ENCODE results near the gene NCOA5. TPM values are rescaled to one million over a fixed set of nuclear protein-coding genes. Genes with fewer than 3 reads are reported as not detected.

Gene NCOA5
- total RNA-seq, 6 donors from 2014 or later, result 17.1 to 48.2 (median 30.2) TPM

DNA sequence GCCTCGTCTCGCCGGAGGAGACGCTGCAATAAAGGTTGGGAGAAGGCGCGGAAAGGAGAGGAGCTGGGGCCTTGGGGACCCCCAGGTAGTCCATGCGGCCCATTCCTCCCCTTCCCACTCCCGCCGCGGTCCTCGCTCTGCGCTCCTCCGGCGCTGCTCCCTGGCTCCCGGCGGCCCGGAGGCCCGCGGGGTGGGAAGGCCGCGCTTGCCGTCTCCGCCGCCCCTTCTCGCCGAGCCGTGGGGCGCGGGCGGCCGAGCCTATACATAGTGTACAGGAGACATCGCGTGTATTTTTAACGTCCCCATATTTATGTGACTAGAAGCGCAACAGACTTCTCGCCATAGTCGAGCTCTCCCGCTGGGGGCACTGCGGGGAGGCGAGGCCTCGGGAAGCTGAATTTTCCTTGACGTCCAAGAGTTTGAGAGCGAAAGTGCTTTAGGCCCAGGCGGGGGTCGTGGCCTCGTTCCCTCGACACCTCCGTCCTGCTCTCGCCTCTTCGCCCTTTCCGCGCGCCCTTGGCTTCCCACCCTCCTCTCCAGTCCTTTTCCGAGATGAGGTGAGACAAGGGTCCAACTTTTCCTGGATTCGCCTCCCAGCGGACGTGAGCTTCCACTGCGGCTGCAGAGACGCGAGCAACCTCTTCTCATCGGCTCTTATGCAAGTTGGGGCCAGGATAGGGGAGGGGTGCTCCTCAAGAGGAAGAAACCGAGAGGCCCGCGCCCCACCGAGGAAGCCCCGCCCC lies 31.7 kb downstream of the NCOA5 start:
- TF ChIP-seq EP300 (IDR thresholded peaks at IDR 0.05), result no peak
- TF ChIP-seq, protein P1, sequence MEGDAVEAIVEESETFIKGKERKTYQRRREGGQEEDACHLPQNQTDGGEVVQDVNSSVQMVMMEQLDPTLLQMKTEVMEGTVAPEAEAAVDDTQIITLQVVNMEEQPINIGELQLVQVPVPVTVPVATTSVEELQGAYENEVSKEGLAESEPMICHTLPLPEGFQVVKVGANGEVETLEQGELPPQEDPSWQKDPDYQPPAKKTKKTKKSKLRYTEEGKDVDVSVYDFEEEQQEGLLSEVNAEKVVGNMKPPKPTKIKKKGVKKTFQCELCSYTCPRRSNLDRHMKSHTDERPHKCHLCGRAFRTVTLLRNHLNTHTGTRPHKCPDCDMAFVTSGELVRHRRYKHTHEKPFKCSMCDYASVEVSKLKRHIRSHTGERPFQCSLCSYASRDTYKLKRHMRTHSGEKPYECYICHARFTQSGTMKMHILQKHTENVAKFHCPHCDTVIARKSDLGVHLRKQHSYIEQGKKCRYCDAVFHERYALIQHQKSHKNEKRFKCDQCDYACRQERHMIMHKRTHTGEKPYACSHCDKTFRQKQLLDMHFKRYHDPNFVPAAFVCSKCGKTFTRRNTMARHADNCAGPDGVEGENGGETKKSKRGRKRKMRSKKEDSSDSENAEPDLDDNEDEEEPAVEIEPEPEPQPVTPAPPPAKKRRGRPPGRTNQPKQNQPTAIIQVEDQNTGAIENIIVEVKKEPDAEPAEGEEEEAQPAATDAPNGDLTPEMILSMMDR (IDR thresholded peaks at IDR 0.05), result peak in 3 of 6 experiments; percentile 22 to 44 (median 25)
- Histone ChIP-seq H3K9me3 (no peaks in the 10 kb centered on the region), H3K36me3 (peaks cover 7 to 25% (median 16%) of the 10 kb centered on the region in 4 donors), H3K4me3 (peak overlapping the region in 3 of 4 donors; percentile 15 to 37 (median 30)), H3K4me1 (peaks cover 38 to 58% (median 43%) of the 10 kb centered on the region in 4 donors), H3K27me3 (peaks cover 0 to 12% (median 4%) of the 10 kb centered on the region in 4 donors), H3K27ac (no peak overlapping the region)
- WGBS, 2 donors, result 24 to 29% methylated on average over 25 to 65 of the region's 66 CpGs
- DNase-seq, result peak; percentile 68 to 91
- peak in 1 of 2 donors; percentile 68 for ATAC-seq (ENCODE audit: low FRiP score in 2 of 2)

DNA sequence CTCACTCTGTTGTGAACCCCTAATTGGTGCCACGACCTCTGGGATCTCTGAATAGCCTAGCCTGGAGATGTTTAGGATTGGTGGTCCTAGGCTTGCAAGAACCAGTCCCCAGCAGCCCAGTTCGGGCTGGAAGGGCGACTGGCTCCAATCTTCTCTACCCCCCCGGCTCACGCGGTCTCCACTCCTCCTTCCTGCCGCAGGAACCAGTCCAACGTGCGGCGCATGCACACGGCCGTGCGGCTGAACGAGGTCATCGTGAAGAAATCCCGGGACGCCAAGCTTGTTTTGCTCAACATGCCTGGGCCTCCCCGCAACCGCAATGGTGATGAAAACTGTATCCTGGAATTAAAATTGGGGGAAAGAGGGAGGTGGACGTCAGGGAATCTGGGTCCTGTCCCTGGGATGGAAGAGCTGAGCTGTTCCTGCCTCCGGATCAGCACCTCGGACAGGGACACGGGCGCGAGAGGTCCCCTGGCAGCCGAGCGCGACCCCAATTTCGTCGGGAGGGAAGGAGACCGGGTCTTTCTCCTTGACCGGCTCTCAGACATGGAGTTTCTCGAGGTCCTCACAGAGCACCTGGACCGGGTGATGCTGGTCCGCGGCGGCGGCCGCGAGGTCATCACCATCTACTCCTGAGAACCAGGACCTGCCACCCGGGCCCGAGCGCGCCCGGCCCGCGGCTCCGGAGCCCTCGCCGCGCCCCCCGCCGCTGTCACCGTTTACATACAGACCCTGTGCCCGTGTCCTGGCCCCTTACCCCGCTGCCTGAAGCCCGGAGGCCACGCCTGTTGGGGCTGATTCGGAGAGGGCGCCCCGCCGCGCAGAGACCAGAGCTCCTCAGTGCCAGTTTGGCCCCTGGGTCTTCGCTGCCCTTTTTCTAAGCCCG lies 32.5 kb downstream of the NCOA5 start:
- H3K9me3 ChIP-seq, result no peaks in the 10 kb centered on the region
- DNase-seq (peak in 1 of 2 donors; percentile 86), ATAC-seq (ENCODE audit: low FRiP score in 2 of 2) (peak in 1 of 2 donors; percentile 55)
- H3K36me3 ChIP-seq, result peaks cover under 1 to 17% (median 8%) of the 10 kb centered on the region in 4 donors
- TF ChIP-seq, protein P1 (IDR thresholded peaks at IDR 0.05), result no peak
- TF ChIP-seq POLR2A (IDR thresholded peaks at IDR 0.05), result no peak
- no peak for TF ChIP-seq POLR2AphosphoS5 (IDR thresholded peaks at IDR 0.05)
- no peak for TF ChIP-seq EP300 (IDR thresholded peaks at IDR 0.05)
- H3K4me1 ChIP-seq, result peaks cover 38 to 53% (median 40%) of the 10 kb centered on the region in 4 donors
- peak overlapping the region in 2 of 4 donors; percentile 30 to 37 for H3K4me3 ChIP-seq
- no peak overlapping the region for H3K27ac ChIP-seq
- 26 to 46% methylated on average over 33 to 54 of the region's 65 CpGs for WGBS, 2 donors
- H3K27me3 ChIP-seq, result peaks cover 0 to 12% (median 4%) of the 10 kb centered on the region in 4 donors

DNA sequence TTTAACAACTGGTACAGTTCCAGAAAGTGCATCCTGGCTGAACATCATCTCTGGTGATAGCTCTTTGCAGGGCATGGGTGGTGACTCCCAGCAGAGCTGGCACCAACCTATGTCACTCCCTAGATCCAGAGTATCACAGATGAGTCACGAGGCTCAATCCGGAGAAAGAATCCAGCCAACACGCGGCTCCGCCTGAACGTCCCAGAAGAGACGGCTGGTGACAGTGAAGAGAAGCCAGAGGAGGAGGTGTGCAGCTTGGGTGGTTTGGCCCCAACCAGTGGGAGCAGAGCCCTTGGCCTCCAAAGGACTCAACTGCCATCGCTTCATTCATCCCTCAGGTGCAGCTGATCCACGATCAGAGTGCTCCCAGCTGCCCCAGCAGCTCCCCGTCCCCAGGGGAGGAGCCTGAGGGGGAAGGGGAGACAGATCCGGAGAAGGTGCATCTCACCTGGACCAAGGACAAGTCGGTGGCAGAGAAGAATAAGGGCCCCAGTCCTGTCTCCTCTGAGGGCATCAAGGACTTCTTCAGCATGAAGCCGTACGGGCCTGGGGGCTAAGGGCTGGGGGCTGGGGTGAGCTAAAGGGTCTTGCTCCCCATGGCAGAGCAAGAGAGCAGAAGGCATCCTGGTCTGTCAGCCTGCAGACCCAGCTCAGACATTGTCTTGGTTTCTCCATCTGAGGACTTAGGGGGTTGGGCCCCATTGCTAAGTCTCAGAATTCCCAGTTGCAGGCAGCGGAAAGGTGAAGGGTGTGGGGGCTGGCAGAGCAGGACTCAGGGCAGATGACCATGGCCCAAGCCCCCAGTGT lies 33.5 kb downstream of the NCOA5 start:
- Histone ChIP-seq H3K27me3 (peaks cover 0 to 12% (median 4%) of the 10 kb centered on the region in 4 donors), H3K36me3 (peaks cover 0 to 8% (median under 1%) of the 10 kb centered on the region in 4 donors), H3K9me3 (no peaks in the 10 kb centered on the region), H3K4me1 (peaks cover 30 to 44% (median 36%) of the 10 kb centered on the region in 4 donors), H3K27ac (no peak overlapping the region), H3K4me3 (no peak overlapping the region)
- ATAC-seq (ENCODE audit: low FRiP score in 2 of 2) (no peak), DNase-seq (no peak)
- TF ChIP-seq, protein P1 (IDR thresholded peaks at IDR 0.05), result no peak
- no peak for TF ChIP-seq EP300 (IDR thresholded peaks at IDR 0.05)
- no peak for TF ChIP-seq POLR2AphosphoS5 (IDR thresholded peaks at IDR 0.05)
- TF ChIP-seq POLR2A (IDR thresholded peaks at IDR 0.05), result no peak
- 84 to 85% methylated on average over 12 to 15 of the region's 15 CpGs for WGBS, 2 donors

DNA sequence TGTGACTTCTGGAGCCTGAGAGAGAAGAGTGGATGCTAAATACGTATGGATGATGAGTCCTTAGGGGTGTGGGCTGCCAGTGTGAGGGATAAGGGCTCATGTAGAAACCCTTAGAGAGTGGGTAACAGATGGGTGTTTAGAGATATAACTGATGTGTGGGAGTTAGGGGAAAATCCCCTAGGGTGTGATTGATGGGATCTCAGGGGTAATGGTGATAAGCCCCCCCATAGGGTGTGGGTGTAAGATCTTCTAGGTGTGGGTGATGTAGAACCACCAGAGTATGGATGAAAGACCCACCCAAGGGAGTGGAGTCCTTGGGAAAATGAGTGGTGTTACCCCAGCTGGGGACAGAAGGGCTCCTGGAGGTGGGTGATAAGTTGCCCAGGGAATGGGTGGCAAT lies 34.5 kb downstream of the NCOA5 start:
- Histone ChIP-seq H3K4me3 (no peak overlapping the region), H3K4me1 (peaks cover 21 to 34% (median 27%) of the 10 kb centered on the region in 4 donors), H3K9me3 (no peaks in the 10 kb centered on the region), H3K36me3 (peaks cover 0 to 4% (median 0%) of the 10 kb centered on the region in 4 donors), H3K27me3 (peaks cover 0 to 12% (median 4%) of the 10 kb centered on the region in 4 donors), H3K27ac (no peak overlapping the region)
- no peak for TF ChIP-seq POLR2A (IDR thresholded peaks at IDR 0.05)
- TF ChIP-seq EP300 (IDR thresholded peaks at IDR 0.05), result no peak
- TF ChIP-seq POLR2AphosphoS5 (IDR thresholded peaks at IDR 0.05), result no peak
- TF ChIP-seq, protein P1 (IDR thresholded peaks at IDR 0.05), result no peak
- WGBS, 2 donors, result 57 to 61% methylated on average over 1 of the region's 1 CpG
- ATAC-seq (ENCODE audit: low FRiP score in 2 of 2) (no peak), DNase-seq (no peak)
